ENCODE measurements around the gene FPR3.
A peak's percentile ranks its signal among the peaks of the same experiment; 100 is the strongest.

- TF ChIP-seq ESRRA (IDR thresholded peaks at IDR 0.05; ENCODE audit: borderline replicate concordance, low read depth): no peak; the same call in 1 of the 2 replicates
- TF ChIP-seq ETV6 (IDR thresholded peaks at IDR 0.05; ENCODE audit: borderline replicate concordance in 1 of 2, low read depth in 2 of 2, low read length in 1 of 2): no peak
- TF ChIP-seq ETV6 (CRISPR knock-in tag; IDR thresholded peaks at IDR 0.05; ENCODE audit: borderline replicate concordance): no peak
- TF ChIP-seq CTCF (IDR thresholded peaks at IDR 0.05 in 2 of 3, conservative IDR thresholded peaks at IDR 0.05 in 1 of 3; ENCODE audit: insufficient read depth in 2 of 3, low read depth in 1 of 3, low read length in 3 of 3): peak in 2 of 3 experiments; percentile 18 to 41; a peak in 1 of 6 replicates
- TF ChIP-seq EZH2 (IDR thresholded peaks at IDR 0.05; ENCODE audit: borderline replicate concordance, low read depth, low read length): no peak
- TF ChIP-seq ZNF707 (CRISPR knock-in tag; conservative IDR thresholded peaks at IDR 0.05): no peak
These were observed 12.2 kb downstream of the FPR3 start for GRCh38 chr19:51807111-51807701.
